Ammon's horn (tissue), 1 donor: ENCODE measurements around the gene RNU5B-1.

ENCODE experiments used
- DNase-seq: peaks from one replicate; pipeline ENCODE4 v3.0.0-alpha.2; 2016; ENCODE audit warnings: low spot score

Gene RNU5B-1

GRCh38 chr15:65289261-65289854, 15.1 kb upstream of the RNU5B-1 start:
- DNase-seq, result no peak

- DNase-seq, result no peak
These were observed 14.2 kb upstream of the RNU5B-1 start for GRCh38 chr15:65290228-65290627.

DNA sequence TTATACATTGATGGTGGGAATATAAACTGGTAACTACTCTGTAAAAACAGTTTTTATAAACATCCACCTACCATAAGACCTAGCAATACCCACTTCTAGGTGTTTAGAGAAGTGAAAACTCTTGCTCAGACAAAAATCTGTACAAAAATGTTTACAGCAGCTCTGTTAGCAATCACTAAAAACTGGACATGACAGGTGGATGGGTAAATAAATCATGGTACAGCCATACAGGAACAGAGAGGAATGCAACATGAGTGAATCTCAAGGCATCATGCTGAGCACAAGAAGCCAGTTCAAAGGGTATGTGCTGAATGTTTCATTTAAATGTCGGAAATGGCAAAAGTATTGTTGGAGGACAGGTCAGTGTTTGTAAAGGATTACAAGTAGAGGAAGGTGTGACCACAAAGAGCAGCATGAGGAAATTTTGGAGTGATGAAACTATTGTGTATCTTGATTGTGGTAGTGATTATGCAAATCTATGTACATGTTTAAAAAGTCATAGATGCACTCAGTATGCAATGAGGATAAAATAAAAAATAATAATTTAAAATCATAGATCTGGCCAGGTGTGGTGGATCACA, 11.4 kb upstream of the RNU5B-1 start:
- no peak for DNase-seq

- no peak for DNase-seq
These were observed 5.7 kb upstream of the RNU5B-1 start for GRCh38 chr15:65298731-65299130.

- no peak for DNase-seq
These were observed 3.5 kb upstream of the RNU5B-1 start for GRCh38 chr15:65300924-65301441.

DNA sequence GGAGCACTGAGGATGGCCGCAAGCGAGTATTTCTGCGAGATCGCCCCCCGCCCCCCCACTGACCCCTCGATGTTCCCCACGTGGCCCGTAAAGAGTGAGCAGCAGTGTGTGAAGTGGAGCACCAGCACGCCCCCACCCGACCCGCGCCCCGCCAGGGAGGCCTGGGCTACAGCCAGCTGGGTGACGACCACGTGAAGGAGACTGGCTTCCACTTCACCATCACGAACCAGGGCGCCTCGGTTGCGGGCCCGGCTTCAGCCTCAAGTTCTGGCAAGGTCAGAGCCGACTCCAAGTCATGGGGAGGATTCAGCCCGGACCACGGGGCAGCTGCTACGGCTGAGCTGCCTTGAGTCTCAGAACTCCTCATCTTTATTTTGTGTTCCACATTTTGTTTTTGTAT, 2.4 kb upstream of the RNU5B-1 start:
- no peak for DNase-seq

GRCh38 chr15:65303687-65304380, 643 bp upstream of the RNU5B-1 start:
- DNase-seq, result peak; percentile 78

- peak; percentile 35 for DNase-seq
These were observed 777 bp downstream of the RNU5B-1 start for GRCh38 chr15:65305150-65305758.

GRCh38 chr15:65305776-65306175, 1.3 kb downstream of the RNU5B-1 start:
- no peak for DNase-seq

- DNase-seq, result no peak
These were observed 2.1 kb downstream of the RNU5B-1 start for GRCh38 chr15:65306551-65306950.

DNA sequence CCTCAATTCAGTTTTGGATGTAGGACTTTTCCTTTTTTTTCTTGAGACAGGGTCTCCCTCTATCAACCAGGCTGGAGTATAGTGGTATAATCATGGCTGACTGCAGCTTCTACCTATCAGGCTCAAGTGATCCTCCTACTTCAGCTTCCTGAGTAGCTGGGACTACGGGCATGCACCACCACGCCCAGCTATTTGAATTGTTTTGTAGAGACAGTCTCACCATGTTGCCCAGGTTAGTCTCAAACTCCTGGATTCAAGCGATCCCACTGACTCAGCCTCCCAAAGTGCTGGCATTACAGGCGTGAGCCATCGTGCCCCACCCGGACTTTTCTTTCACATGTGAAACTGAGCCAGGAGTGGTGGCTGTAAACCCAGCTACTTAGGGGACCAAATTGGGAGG, 3.5 kb downstream of the RNU5B-1 start:
- DNase-seq, result no peak

GRCh38 chr15:65309882-65310418, 5.5 kb downstream of the RNU5B-1 start:
- no peak for DNase-seq

GRCh38 chr15:65310431-65311137, 6.1 kb downstream of the RNU5B-1 start:
- no peak for DNase-seq

GRCh38 chr15:65311760-65312159, 7.3 kb downstream of the RNU5B-1 start:
- no peak for DNase-seq

DNA sequence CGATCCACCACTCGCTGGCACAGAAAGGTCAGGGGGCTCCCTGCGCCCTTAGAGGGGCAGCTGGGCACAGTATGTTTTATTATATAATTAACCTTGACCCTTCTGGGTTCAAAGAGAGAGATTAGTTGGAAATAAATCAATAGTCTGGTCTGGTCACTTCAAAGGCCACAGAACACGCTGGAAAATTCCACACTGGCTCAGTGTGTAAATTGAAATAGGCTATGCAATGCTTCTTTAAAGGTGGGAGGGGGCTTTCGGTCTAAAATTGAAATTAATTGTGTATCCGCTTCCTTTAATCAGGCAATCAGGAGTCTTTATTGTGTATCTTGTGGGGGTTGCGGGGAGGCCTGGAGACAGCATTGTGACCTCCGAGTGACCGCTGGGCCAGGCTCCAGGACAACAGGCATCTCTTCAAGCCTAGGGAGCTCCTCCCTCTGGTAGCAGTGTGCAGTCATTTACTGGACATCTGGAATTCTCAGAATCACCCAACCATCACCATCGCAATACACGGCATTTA, 8.0 kb downstream of the RNU5B-1 start:
- DNase-seq, result peak; percentile 70

GRCh38 chr15:65318870-65319356, 14.4 kb downstream of the RNU5B-1 start:
- peak; percentile 90 for DNase-seq

DNA sequence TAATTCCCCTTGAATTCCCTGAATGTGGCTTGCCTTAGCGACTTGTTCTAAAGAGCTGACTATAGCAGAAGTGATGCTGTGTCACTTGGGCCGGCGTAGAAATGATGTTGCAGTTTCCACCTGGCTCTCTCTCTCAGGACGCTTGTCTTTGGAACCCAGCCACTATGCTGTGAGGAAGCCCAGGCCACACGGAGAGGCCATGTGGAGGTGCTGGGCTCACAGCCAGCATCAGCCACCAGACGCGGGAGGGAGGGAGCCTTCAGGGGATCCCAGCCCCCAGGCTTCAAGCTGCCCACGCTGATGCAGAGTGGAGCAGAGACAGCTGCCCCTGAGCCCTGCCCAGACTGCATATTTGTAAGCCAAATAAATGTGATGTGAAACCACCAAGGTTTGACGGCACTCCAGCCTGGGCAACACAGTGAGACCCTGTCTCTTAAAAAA, 18.6 kb downstream of the RNU5B-1 start:
- peak; percentile 59 for DNase-seq

GRCh38 chr15:65326117-65326526, 21.6 kb downstream of the RNU5B-1 start:
- peak; percentile 43 for DNase-seq

DNA sequence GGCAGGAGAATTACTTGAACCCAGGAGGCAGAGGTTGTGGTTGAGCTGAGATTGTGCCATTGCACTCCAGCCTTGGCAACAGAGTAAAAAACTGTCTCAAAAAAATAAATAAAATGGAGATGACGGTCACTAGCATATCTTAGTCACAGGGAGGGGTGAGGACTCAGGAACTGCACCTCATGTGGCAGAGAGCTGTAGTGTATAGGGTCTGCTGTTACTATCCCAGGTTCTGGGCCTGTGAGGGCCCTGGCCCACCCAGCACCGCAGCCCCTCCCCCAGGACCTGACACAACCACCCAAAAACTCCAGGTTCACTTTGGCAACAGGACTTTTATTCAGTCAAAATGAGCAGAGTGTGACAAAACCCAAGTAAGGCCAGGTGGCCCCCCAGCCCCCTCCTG, 22.3 kb downstream of the RNU5B-1 start:
- no peak for DNase-seq

GRCh38 chr15:65327651-65328393, 23.3 kb downstream of the RNU5B-1 start:
- DNase-seq, result no peak
